Epithelial cell of proximal tubule (primary cell): Measurements from ENCODE around the gene MYO10. TPM values are rescaled to one million over a fixed set of nuclear protein-coding genes. Genes with fewer than 3 reads are reported as not detected.

ENCODE experiments used
- DNase-seq: peaks from one replicate; pipeline ENCODE4 v3.0.0-alpha.2; 2011; ENCODE audit warnings: low read depth
- H3K4me3 ChIP-seq: 2 replicates; pipeline ENCODE4 v1.5.1; 2011; ENCODE audit warnings: low read depth, mild to moderate bottlenecking, low read length
- CTCF ChIP-seq: conservative IDR thresholded peaks from 2 replicates; pipeline ENCODE4 v1.5.1; 2012; ENCODE audit warnings: low read depth, mild to moderate bottlenecking, low read length
- total RNA-seq: library from RNA; depleted of rRNA; stranded (reverse); fragments of >200 nt; gene quantifications from 2 replicates; pipeline ENCODE4 v1.2.3, GENCODE V29; 2015

Gene MYO10
- total RNA-seq, 1 donor from 2014 or later: 31.5 TPM

DNA sequence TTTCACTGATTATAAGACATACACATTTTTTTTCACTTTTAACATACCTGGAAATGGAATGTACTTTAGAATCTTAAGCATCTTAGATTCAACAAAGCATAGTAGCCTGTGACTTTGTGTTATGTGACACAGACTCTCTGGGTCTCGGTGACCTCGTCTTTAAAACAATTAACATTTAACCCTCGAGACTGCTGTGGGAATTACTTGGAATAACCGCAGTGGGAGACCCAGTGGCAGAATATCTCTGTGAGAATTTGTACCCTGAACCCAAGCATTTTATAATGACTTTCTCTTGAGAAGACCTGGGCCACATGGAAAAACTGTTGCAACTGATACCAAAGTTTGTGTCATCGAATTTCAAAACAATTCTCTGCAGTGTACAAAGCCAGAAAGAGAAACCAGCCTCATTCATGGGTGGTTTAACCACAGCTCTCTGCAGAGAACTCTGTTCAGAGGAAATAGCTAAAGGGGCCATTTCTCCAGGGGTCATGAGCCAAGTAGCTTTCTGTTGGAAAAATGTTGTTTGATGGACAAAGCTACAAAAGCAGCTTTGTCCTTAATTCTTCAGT, 309.3 kb downstream of the MYO10 start:
- no peak overlapping the region for H3K4me3 ChIP-seq
- DNase-seq: no peak
- no peak for TF ChIP-seq CTCF

DNA sequence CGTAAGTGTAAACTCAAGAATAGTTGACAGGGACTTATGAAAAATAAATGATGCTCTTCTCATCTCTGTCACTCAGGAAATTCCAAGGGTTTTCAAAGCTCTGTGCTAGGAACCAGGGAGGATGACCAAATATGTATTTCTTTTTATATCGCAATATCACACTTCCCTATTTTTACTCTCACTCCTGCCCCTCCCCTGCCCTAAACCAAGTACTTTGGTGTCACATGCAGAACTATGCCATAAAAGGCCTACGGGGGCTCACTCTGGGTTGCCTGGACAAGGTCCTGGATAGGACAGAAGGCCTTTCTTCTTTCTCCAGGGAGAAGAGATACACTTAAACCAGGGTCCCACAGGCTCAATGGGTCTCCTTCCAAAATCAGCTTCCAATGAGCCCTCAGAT, 311.0 kb downstream of the MYO10 start:
- no peak for DNase-seq
- no peak for TF ChIP-seq CTCF

DNA sequence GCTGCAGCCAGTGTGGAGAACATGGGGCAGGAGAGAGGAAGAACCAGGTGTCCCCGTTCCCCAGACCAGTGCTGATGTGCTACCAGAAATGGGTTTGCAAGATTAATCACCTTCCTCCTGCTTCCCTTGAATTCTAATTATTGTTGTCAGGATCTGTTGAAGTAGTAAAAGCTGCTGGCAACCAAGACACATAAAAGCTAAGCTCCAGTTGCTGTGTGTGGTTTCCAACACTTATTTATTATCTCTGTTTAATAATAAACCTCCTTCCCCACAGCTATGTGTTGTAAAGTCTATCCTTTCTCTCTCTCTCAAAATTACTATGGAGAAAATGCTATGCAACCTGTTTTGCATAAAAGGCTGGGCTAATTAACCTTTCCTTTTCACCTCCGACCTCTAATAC, 317.0 kb downstream of the MYO10 start:
- peak; percentile 29 for DNase-seq
- H3K4me3 ChIP-seq: no peak overlapping the region
- TF ChIP-seq CTCF: no peak

More for the DNA sequence above, 311.0 kb downstream of the MYO10 start:
- no peak overlapping the region for H3K4me3 ChIP-seq

DNA sequence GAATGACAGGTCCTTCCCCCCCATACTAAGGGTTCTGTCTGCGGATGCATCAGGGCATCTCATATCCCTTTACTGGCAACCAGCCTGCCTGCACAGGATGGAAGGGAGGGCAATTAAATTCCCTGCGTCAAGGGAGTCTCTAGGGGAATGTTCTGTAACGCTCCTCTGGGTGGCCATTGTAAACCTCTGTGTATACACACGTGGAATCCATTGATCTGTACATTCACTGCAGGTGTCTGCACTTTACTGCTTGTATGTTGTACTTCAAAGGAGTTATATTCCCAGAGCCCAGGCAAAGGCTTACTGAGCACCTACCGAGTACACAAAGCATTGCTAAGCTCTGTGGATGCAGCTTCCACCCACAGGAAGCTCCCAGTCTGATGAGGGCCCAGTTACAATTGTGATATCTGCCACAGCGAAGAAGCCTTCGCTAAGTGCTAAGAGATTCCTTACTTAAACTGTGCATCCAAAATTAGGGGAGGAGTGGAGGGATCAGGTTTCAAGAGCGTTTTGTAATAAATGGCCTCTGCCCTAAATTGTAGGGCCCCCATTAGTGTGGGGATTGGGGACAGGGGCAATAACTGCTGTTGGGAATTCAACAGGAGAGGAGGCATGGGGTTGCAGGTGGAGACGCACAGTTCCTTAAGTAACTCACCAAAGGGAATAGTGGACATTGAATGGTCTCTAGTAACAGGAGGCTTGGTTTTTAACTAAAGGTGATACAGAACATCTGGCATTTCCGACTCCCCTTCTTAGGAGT, 317.8 kb downstream of the MYO10 start:
- no peak for TF ChIP-seq CTCF

GRCh38 chr5:16617274-16617968, 318.7 kb downstream of the MYO10 start:
- no peak for TF ChIP-seq CTCF
- peak overlapping the region; percentile 73 for H3K4me3 ChIP-seq
- DNase-seq: no peak

More for the DNA sequence above, 317.8 kb downstream of the MYO10 start:
- no peak overlapping the region for H3K4me3 ChIP-seq
- DNase-seq: no peak

DNA sequence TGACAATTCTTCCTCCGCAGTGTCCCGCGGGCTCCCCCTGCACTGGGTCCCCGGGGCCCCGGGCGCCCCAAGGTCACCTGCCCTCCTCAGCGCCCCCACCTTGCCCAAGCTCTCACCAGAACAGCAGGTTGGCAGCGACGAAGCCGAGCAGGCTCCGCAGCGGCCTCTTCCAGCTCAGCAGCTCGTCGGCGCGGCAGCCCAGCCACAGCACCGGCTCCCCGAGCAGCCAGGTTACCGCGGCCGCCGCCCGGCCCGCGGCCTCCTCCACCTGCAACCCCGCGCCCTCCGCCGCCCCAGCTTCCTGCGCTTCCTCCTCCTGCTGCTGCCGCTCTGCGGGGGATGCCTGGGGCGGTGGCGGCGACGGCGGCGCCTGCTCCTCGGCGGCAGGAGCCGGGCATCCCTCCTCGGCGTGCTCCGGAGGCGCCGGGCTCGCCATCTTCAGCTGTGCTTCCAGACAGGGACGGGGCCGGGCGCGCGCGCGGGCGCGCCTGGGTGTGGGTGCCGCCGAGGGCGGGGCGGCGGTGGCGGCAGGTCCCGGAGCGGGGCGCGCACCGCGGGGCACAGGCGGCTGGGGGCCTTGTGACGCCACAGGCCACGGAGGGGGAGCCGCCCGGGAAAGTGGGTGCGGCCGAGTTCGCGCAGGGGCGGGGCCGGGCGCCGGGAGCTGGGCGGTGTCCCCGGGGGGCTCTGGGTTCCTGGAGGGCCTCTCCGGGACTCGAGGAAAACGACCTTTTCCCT, 319.4 kb downstream of the MYO10 start, which contains the start of gene RETREG1:
Gene RETREG1 (minus strand): TSS at position 462 of the 738 bp plus-strand sequence. CDS start 26 bp downstream, at position 436.
- DNase-seq: no peak
- TF ChIP-seq CTCF: peak; percentile 8
- peak within 1 kb of the TSS; percentile 73 for H3K4me3 ChIP-seq
